Stimulated activated CD8-positive, alpha-beta memory T cell treated with anti-CD3 and anti-CD28 coated beads, Interleukin-2, amount 100 ng/mL, for 48 hours (primary cell): ENCODE data around the gene PDE4D.
"Not testable (repeated sequence)": the region's sequence is repeated elsewhere in the genome, so short reads cannot be mapped to it uniquely, and the experiment has no call there.

Experiments used
- DNase-seq, 2 donors: peaks; one replicate each; pipeline ENCODE4 v3.0.0-alpha.2; 2020; ENCODE audit warnings: low read depth in 2 of 2

The PDE4D gene

DNA sequence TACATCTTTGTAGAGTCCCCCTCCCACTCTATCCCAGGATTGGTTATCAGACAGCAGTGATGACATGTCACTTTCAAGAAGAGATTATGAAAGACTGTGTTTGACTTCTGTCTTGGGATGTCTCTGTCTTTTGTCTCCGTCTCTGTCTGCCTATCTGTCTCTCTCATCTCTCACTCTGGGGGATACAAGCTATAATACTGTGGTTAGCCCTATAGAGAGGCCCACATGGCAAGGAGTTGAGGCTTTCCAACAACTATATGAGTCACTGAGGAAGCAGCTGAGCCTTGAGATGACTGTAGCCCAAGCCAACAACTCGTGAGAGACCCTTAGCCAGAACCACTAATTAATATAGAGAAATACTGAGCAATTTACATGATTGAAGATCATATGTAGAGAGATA is 284.8 kb downstream of the PDE4D start:
- DNase-seq = no peak

GRCh38 chr5:59607138-59607765 is 286.3 kb downstream of the PDE4D start:
- DNase-seq = no peak

- DNase-seq = no peak
Measured at GRCh38 chr5:59605915-59606314, 287.6 kb downstream of the PDE4D start.

GRCh38 chr5:59604111-59604510 is 289.4 kb downstream of the PDE4D start:
- DNase-seq = no peak

- DNase-seq = no peak
Measured at GRCh38 chr5:59600998-59601397, 292.5 kb downstream of the PDE4D start.

- DNase-seq = no peak
Measured at GRCh38 chr5:59600153-59600552, 293.4 kb downstream of the PDE4D start.

DNA sequence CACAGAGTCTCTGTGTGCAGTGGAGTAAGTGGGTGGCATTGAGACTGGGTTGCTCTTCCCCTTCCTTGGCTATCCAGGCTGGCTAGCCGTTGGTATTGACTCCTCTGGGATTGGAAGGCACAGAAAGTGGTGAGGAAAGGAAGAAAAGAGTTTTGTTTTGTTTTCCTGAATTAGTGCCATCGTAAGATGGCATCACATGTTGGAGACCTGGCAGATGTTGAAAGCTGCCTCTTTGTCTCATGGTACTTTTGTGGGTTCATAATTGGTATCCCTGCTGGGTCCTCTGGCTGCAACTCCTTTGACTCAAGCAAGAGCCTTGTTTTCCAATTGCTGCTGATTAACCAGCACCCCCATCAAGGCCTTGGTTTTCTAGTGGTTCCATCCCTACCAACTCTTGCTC is 293.8 kb downstream of the PDE4D start:
- DNase-seq = no peak

- no peak for DNase-seq
Measured at GRCh38 chr5:59598547-59598874, 295.0 kb downstream of the PDE4D start.

- DNase-seq = no peak
Measured at GRCh38 chr5:59597690-59598546, 295.6 kb downstream of the PDE4D start.

DNA sequence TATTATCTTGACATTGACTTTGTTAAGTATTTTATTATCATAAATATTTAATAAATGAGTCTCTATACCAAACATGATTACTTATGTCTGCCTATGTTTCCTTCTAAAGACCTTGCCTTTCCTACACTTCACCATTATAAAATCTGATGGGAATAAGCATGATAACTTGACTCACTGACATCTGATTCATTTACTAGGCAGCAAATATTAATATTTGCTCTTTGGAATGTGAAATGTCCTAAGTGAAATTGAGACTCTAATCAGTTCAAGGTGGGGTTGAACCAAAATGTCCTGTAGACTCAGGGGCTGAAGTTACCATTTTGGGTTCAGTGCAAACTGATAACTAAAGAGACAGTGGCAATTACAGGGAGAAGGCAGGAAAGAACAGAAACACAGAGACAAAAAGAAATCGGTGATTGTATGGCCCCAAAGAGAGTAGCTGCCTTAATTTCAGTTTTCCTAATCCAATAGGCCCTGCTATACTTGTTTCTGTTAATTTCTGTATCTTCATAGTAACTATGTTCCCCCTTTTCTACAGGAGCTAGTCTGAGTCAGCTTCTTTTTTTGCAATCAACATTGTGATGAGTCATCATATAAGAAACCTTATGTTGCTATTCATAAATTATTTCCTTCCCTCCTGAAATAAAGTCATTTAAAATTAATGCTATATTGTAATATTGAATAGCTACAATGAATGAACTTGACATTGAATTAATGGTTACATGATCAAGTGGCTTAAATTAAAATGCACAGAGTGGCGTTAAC is 296.8 kb downstream of the PDE4D start:
- no peak for DNase-seq

DNA sequence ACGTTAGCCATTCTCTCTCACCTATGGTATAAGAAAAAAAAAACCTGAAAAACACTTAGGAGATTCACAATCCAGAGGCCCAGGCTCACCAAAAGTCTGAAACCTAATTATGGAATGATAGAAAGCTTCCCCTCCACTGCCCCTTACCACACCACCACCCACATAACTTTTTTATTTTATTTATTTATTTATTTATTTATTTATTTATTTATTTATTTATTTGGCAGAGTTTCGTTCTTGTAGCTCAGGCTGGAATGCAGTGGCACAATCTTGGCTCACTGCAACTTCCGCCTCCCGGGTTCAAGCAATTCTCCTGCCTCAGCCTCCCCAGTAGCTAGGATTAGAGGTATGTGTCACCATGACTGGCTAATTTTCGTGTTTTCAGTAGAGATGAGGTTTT is 299.4 kb downstream of the PDE4D start:
- DNase-seq = not testable (repeated sequence)

DNA sequence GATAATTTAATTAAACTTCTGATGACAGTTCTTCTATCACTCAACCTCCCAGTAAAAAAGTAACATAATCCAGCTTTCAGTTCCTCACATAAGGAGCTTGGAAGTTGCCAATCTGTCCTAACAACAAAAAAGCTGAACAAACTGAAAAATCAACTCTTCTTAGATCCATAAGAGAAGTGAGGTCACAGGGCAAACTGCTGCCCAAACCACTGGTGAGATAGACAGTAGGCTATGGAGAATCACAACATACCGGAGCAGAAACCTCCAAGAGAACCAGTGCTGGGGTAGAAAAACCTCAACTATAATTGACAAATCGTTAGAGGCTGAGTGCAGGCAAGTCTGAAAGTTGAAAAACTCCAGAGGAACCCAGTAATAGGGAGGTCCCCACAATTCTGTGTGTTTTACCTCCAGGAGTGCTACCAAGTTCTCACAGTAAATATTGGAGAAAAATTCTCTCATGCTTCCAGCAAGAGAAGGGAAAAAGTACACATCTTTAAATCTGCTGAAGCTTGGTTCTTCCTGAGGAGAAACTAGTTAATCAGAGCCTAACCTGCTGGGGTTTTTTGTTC is 300.0 kb downstream of the PDE4D start:
- no peak for DNase-seq

DNA sequence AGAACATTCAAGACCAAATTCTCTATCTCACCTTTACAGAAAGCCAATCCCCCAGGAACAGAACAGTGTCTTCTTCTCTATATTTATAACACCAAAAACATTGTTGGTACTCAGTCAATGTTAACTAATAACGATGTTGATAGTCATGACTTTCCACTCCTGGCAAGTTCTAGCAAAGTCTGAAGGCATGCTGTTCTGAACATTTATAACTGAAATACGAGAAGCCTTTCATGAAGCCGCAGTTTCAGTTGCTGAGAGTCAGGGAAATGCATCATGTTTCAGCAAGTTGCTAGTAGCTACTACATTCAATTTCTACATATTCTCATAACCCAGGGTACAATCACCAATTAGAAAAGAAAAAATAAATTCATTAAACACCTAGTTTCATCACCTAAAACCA is 301.4 kb downstream of the PDE4D start:
- no peak for DNase-seq

DNA sequence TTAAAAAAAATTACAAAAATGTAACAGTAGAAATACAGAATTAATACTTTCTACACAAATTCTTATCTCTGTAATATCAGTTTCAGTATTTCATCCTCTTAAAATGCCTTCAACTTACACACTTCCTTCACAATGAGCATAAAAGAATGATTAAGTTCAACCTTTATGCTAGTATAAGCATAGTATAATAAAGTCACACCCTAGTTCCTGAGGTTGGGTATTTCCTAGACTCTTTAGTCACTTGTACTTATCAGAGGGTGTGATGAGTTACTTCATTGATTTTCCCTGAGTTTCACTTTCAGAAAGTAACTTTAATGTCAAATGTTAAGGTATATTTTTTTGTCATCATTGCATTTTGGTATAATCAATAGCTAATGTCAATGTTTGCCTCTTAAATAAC is 302.4 kb downstream of the PDE4D start:
- no peak for DNase-seq

DNA sequence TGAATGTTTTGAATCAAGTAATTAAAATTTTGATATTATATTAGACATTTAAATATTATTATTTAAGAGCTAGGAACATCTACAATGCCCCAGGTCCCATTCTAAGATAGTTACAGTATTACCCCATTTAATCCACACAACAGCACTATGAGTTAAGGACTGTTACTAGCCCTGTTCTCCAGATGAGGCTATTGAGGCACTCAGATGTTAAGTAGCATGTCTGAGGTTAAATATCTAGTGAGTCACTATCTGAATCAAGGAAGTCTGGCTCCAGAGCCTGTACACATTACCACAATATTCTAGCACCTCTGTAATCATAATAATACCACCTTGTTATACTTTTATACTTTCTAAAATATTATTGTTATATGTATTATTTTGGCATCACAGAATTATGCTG is 304.6 kb downstream of the PDE4D start:
- no peak for DNase-seq

- no peak for DNase-seq
Measured at GRCh38 chr5:59587489-59588337, 305.8 kb downstream of the PDE4D start.

DNA sequence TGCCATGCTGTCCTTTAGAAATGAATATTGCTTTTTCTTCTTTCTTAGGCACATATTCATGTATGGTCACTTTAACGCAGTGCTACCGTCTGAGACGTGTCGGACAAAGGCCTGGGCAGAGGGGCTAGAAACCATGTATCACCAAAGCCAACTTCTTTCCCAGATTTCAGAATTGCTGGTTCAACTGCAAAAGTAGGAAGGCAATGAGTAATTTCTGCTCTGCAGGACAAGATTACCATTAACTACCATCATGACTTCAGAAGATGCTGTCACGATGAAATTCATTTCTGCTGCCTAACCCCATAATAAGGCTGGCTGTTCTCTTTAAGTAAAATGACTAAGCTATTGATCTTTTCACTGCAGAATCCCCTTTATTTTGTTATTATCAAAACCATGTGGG is 306.7 kb downstream of the PDE4D start:
- no peak for DNase-seq

DNA sequence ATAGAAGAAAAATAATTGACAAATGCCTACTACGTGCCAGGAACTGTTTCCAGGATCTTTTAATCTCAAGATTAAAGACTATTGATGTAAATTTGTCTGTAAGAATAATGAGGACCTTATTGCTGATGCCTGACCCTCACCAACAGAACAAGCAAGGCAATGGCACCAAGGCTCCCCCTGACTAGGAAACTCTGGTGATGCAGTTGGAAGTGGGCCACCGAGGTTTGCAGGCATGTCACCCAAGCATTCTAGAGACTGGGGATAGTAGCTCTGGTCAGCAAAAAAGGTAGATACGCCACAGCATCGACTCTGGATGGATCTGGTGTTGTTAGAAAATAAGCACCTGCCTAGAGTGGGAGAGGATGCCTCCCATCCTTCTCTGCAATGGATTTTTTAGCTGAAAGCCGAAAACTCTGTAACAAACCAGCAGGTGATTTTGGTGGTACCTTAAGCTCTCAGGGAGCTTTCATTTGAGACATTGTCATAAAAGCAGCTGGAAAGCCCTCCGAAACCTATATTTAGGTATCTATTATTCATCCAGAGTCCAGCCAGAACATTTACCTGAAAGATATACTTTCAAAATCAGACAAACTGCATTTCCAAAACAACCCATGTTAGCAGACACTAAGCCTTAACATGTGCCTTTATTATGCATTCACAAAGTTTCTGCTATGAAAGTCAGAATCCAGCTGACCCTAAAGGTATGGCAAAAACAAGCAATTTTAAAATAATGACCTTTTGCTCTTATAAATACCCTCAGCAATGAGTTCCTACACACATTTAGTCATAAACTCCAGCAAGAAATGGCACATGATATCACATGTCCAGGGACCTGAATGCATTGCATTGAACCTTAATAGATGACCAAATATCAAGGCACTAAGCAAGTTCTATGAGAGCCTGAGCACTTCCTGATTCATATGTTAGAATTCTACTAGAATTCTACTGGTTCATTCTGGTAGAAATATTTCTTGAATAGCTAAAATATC is 308.4 kb downstream of the PDE4D start:
- DNase-seq = no peak

DNA sequence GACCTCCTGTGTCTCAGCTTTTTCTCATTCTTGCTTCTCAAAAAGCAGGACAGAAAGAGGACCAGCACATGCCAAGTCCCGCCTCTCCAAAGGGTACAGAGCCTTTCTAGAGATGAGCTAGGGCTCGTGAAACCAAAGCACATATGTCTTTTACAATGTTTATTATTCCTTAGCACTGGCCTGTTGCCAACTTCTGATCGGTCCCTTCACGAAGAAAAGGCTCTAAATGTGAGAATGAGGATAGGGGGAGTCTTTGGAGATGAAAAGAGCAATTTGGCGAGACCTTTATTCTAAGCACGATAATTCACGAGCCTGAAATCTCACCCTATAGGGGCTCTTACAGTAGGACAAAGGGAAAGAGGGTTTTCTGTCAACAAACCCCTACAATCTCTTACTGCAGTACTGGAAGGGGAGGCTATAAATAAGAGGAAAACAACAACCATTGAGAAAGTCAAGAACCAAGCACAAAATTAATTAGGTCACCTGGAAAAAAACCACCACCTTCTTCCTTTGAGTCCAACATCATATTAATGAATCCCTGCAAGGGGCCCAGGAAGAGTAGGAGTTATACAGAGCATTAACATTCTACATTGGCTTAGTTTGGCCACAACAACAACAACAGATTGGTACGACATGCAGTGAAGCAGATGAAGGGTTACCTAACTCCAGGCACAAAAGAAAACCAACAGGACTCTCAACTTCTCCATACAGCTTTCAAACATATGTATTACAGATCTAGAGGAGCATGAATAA is 309.5 kb downstream of the PDE4D start:
- DNase-seq = no peak
